Endometrial microvascular endothelial cells (primary cell): ENCODE measurements around the gene VPS35. TPM values are rescaled to one million over a fixed set of nuclear protein-coding genes. Genes with fewer than 3 reads are reported as not detected.

Experiments
- in situ Hi-C: cut with HindIII; loops from 2 replicates; pipeline ENCODE4 v1.10.0; 2017; ENCODE audit warnings: low sequenced_read_pairs, low pct_unique_long_range_greater_than_20kb; ENCODE audit errors: inconsistent ontology term
- total RNA-seq: library from RNA; depleted of rRNA; stranded (reverse); fragments of >200 nt; gene quantifications from one replicate; pipeline ENCODE4 v1.2.3, GENCODE V29; 2015; ENCODE audit errors: inconsistent ontology term

Gene VPS35
- total RNA-seq, 1 donor from 2014 or later = 91.4 TPM

GRCh38 chr16:46714797-46715591, 26.0 kb upstream of the VPS35 start:
- in situ Hi-C loops = no loop called here

GRCh38 chr16:46713634-46714033, 24.7 kb upstream of the VPS35 start:
- in situ Hi-C loops = no loop called here

- in situ Hi-C loops = no loop called here
These were observed 23.9 kb upstream of the VPS35 start for GRCh38 chr16:46712911-46713310.

- in situ Hi-C loops = no loop called here
These were observed 22.4 kb upstream of the VPS35 start for GRCh38 chr16:46711106-46712058.

- in situ Hi-C loops = no loop called here
These were observed 20.6 kb upstream of the VPS35 start for GRCh38 chr16:46709469-46710005.

- in situ Hi-C loops = no loop called here
These were observed 17.7 kb upstream of the VPS35 start for GRCh38 chr16:46706642-46707041.

GRCh38 chr16:46702030-46702429, 13.1 kb upstream of the VPS35 start:
- in situ Hi-C loops = no loop called here

- in situ Hi-C loops = no loop called here
These were observed 12.6 kb upstream of the VPS35 start for GRCh38 chr16:46701615-46702014.

GRCh38 chr16:46700048-46700447, 11.1 kb upstream of the VPS35 start:
- in situ Hi-C loops = no loop called here

GRCh38 chr16:46696957-46697356, 8.0 kb upstream of the VPS35 start:
- in situ Hi-C loops = no loop called here

GRCh38 chr16:46695937-46696336, 7.0 kb upstream of the VPS35 start:
- in situ Hi-C loops = no loop called here

- in situ Hi-C loops = no loop called here
These were observed 4.6 kb upstream of the VPS35 start for GRCh38 chr16:46693598-46693997.

GRCh38 chr16:46691726-46692125, 2.7 kb upstream of the VPS35 start:
- in situ Hi-C loops = no loop called here

- in situ Hi-C loops = no loop called here
These were observed 1.6 kb upstream of the VPS35 start for GRCh38 chr16:46690281-46691178.

GRCh38 chr16:46689365-46690280, 645 bp upstream of the VPS35 start, which contains the start of gene ORC6:
Gene ORC6 (plus strand): TSS chr16:46689659. CDS start chr16:46689706, 47 bp downstream.
- in situ Hi-C loops = no loop called here

- in situ Hi-C loops = no loop called here
These were observed 801 bp downstream of the VPS35 start for GRCh38 chr16:46688101-46688653.

- in situ Hi-C loops = no loop called here
These were observed 1.5 kb downstream of the VPS35 start for GRCh38 chr16:46687486-46687885.
